Colonic mucosa (tissue), 4 donors: ENCODE data around the gene MVK. TPM values are rescaled to one million over a fixed set of nuclear protein-coding genes. Genes with fewer than 3 reads are reported as not detected.
"Not testable (repeated sequence)": the region's sequence is repeated elsewhere in the genome, so short reads cannot be mapped to it uniquely, and the experiment has no call there.

ENCODE experiments used
- DNase-seq: peaks from one replicate; pipeline ENCODE4 v3.0.0-alpha.2; 2020
- H3K27ac ChIP-seq: fragments of 200-600 bp; one replicate; pipeline ENCODE4 v1.8.0; 2021
- H3K27me3 ChIP-seq: fragments of 200-600 bp; one replicate; pipeline ENCODE4 v1.8.0; 2021
- H3K36me3 ChIP-seq: fragments of 200-600 bp; one replicate; pipeline ENCODE4 v1.8.0; 2021
- H3K4me1 ChIP-seq: fragments of 200-600 bp; one replicate; pipeline ENCODE4 v1.8.0; 2021; ENCODE audit warnings: mild to moderate bottlenecking
- H3K4me3 ChIP-seq: fragments of 200-600 bp; one replicate; pipeline ENCODE4 v1.8.0; 2021
- H3K9ac ChIP-seq, 2 donors: one replicate each; pipeline ENCODE4 v1.7.0; 2013; ENCODE audit warnings: control low read depth in 2 of 2, low read depth in 2 of 2, low read length in 2 of 2
- H3K9me3 ChIP-seq: fragments of 200-600 bp; one replicate; pipeline ENCODE4 v1.8.0; 2021
- intact Hi-C: fragments of 100-400 bp; cut with DNase I; formaldehyde crosslinking; loops from one replicate; pipeline ENCODE4 v1.14.1; 2022
- total RNA-seq, 2 donors: library from RNA; stranded (reverse); fragmentation: NEBNext Ultra II Directional in 1 of 2; extraction: Animal tissue kit (Norgen Biotek cat#: 25700) in 1 of 2; gene quantifications; one replicate each; pipeline ENCODE4 v1.2.1, GENCODE V29; 2021
- TF ChIP-seq, protein P1 (sequence below): fragments of 200-600 bp; IDR thresholded peaks from one replicate; pipeline ENCODE4 v1.8.0; 2022; ENCODE audit warnings: antibody characterized with exemption, mild to moderate bottlenecking
- donor health status: healthy.
- donor health status: DM: no; HTN: no; CAD: no.
- donor health status: DM: no; HTN: no; CAD: no.

MVK gene
- total RNA-seq, 2 donors from 2014 or later, result 29.6 to 38.9 TPM

GRCh38 chr12:109601557-109601956 is 28.0 kb downstream of the MVK start:
- Histone ChIP-seq H3K9me3 (no peaks in the 10 kb centered on the region), H3K4me3 (no peak overlapping the region), H3K36me3 (no peaks in the 10 kb centered on the region), H3K4me1 (no peaks in the 10 kb centered on the region), H3K27ac (no peak overlapping the region), H3K27me3 (no peaks in the 10 kb centered on the region), H3K9ac (no peak overlapping the region)
- intact Hi-C loops, result no loop called here
- no peak for DNase-seq
- TF ChIP-seq, protein P1, sequence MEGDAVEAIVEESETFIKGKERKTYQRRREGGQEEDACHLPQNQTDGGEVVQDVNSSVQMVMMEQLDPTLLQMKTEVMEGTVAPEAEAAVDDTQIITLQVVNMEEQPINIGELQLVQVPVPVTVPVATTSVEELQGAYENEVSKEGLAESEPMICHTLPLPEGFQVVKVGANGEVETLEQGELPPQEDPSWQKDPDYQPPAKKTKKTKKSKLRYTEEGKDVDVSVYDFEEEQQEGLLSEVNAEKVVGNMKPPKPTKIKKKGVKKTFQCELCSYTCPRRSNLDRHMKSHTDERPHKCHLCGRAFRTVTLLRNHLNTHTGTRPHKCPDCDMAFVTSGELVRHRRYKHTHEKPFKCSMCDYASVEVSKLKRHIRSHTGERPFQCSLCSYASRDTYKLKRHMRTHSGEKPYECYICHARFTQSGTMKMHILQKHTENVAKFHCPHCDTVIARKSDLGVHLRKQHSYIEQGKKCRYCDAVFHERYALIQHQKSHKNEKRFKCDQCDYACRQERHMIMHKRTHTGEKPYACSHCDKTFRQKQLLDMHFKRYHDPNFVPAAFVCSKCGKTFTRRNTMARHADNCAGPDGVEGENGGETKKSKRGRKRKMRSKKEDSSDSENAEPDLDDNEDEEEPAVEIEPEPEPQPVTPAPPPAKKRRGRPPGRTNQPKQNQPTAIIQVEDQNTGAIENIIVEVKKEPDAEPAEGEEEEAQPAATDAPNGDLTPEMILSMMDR, result no peak

DNA sequence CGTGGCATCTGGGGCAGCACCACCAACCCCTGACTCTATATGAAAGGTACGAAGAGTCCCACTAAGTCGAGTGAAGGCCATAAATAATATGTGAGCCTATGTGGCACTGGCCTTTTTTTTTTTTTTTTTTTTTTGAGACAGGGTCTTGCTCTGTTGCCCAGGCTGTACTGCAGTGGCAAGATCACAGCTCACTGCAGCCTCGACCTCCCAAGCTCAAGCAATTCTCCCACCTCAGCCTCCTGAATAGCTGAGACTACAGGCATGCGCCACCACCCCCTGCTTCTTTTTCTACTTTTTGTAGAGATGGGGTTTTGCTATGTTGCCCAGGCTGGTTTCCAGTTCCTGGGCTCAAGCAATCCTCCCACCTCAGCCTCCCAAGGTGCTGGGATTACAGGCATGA is 28.5 kb downstream of the MVK start:
- H3K27ac ChIP-seq, H3K27me3 ChIP-seq, H3K9me3 ChIP-seq, DNase-seq, H3K4me1 ChIP-seq, intact Hi-C loops, H3K9ac ChIP-seq, H3K36me3 ChIP-seq, H3K4me3 ChIP-seq: not testable (repeated sequence)

- Histone ChIP-seq H3K4me1 (no peaks in the 10 kb centered on the region), H3K9me3 (no peaks in the 10 kb centered on the region), H3K9ac (no peak overlapping the region), H3K27ac (no peak overlapping the region), H3K4me3 (no peak overlapping the region), H3K27me3 (no peaks in the 10 kb centered on the region), H3K36me3 (no peaks in the 10 kb centered on the region)
- no peak for DNase-seq
- TF ChIP-seq, protein P1, result no peak
- intact Hi-C loops, result no loop called here
These were observed 30.6 kb downstream of the MVK start for GRCh38 chr12:109604132-109604585.

- Histone ChIP-seq H3K27ac (no peak overlapping the region), H3K27me3 (no peaks in the 10 kb centered on the region), H3K9me3 (no peaks in the 10 kb centered on the region), H3K4me1 (no peaks in the 10 kb centered on the region), H3K4me3 (no peak overlapping the region), H3K9ac (no peak overlapping the region), H3K36me3 (no peaks in the 10 kb centered on the region)
- intact Hi-C loops, result no loop called here
- TF ChIP-seq, protein P1, result no peak
- DNase-seq, result no peak
These were observed 31.4 kb downstream of the MVK start for GRCh38 chr12:109605016-109605415.

- Histone ChIP-seq H3K4me3 (no peak overlapping the region), H3K4me1 (no peaks in the 10 kb centered on the region), H3K9me3 (no peaks in the 10 kb centered on the region), H3K27me3 (no peaks in the 10 kb centered on the region), H3K36me3 (no peaks in the 10 kb centered on the region), H3K9ac (no peak overlapping the region), H3K27ac (no peak overlapping the region)
- TF ChIP-seq, protein P1, result no peak
- intact Hi-C loops, result no loop called here
- no peak for DNase-seq
These were observed 32.1 kb downstream of the MVK start for GRCh38 chr12:109605599-109606228.

DNA sequence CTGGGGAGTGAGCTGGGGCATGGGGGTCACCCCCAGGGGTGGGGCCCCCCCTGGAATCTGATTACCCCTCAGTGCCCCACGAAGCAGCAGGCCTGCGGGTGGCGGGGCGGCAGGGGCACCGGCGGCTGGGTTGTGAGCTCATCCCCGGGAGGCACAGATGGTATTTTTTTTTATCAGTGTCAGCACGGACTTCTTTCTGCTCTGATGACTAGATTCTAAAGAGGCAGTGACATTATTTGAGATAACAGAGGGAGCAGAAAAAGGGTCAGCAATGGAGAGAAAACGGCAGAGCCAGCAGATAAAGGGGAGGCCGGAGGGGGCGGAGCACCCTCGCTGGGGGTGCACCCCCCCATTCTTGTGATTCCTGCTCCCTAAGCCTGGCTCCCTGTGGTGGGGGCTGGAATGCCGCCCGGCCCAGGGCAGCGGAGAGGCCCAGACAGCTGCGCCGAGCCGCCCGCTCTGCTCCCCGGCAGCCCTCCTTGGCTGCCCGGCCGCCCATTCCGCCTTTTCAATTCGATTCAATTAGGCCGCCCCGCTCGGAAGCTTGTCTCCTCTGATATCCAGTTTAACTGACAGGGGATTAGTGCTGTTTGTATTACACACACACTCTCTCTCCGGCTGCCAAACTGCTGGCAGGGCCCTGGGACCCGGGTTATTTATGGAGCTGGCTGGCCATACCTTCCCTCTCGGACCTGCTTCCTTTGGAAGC is 32.9 kb downstream of the MVK start:
- Histone ChIP-seq H3K4me1 (no peaks in the 10 kb centered on the region), H3K9ac (no peak overlapping the region), H3K9me3 (no peaks in the 10 kb centered on the region), H3K36me3 (no peaks in the 10 kb centered on the region), H3K27me3 (no peaks in the 10 kb centered on the region), H3K4me3 (no peak overlapping the region), H3K27ac (no peak overlapping the region)
- DNase-seq, result no peak
- intact Hi-C loops, result no loop called here
- TF ChIP-seq, protein P1, result no peak
